HL-60 (cell line): Measurements from ENCODE around the gene CCDC174.

Experiments
- GABPA ChIP-seq: IDR thresholded peaks from 2 replicates; pipeline ENCODE4 v1.6.1; 2012; ENCODE audit warnings: low read depth
- POLR2AphosphoS5 ChIP-seq: IDR thresholded peaks from 2 replicates; pipeline ENCODE4 v1.6.1; 2012; ENCODE audit warnings: low read depth
- SPI1 ChIP-seq: IDR thresholded peaks from 2 replicates; pipeline ENCODE4 v1.6.1; 2012; ENCODE audit warnings: low read depth, mild to moderate bottlenecking, borderline replicate concordance
- TF ChIP-seq, protein P1 (sequence below): IDR thresholded peaks from one replicate; pipeline ENCODE4 v1.5.1; 2011; ENCODE audit warnings: low read length, control low read depth, inconsistent platforms; ENCODE audit not compliant: insufficient read depth
- TF ChIP-seq, protein P2 (sequence below): IDR thresholded peaks from 2 replicates; pipeline ENCODE4 v1.6.1; 2012; ENCODE audit warnings: low read depth; ENCODE audit not compliant: insufficient replicate concordance

DNA sequence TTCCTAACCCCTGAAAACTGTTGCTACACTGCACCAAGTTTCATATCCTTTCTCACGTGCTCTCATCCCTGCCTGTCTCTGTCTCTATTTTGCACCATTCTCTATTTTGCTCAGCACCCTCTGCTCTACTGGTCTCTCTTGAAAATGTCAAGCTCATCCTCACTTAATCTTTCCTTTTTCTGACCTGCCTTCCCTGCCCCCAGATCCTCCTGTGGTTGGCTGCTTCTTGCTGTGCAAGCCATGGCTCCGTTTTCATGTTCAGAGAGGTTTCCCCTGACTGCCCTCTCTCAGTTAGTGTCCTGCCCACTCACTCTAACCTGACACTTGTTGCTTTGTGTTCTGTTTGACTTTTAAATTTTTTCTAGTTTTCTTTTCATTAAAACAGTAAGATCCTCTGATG, 6.0 kb downstream of the CCDC174 start:
- TF ChIP-seq, protein P1, sequence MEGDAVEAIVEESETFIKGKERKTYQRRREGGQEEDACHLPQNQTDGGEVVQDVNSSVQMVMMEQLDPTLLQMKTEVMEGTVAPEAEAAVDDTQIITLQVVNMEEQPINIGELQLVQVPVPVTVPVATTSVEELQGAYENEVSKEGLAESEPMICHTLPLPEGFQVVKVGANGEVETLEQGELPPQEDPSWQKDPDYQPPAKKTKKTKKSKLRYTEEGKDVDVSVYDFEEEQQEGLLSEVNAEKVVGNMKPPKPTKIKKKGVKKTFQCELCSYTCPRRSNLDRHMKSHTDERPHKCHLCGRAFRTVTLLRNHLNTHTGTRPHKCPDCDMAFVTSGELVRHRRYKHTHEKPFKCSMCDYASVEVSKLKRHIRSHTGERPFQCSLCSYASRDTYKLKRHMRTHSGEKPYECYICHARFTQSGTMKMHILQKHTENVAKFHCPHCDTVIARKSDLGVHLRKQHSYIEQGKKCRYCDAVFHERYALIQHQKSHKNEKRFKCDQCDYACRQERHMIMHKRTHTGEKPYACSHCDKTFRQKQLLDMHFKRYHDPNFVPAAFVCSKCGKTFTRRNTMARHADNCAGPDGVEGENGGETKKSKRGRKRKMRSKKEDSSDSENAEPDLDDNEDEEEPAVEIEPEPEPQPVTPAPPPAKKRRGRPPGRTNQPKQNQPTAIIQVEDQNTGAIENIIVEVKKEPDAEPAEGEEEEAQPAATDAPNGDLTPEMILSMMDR = no peak
- TF ChIP-seq POLR2AphosphoS5 = no peak
- no peak for TF ChIP-seq GABPA
- TF ChIP-seq SPI1 = no peak
- TF ChIP-seq, protein P2, sequence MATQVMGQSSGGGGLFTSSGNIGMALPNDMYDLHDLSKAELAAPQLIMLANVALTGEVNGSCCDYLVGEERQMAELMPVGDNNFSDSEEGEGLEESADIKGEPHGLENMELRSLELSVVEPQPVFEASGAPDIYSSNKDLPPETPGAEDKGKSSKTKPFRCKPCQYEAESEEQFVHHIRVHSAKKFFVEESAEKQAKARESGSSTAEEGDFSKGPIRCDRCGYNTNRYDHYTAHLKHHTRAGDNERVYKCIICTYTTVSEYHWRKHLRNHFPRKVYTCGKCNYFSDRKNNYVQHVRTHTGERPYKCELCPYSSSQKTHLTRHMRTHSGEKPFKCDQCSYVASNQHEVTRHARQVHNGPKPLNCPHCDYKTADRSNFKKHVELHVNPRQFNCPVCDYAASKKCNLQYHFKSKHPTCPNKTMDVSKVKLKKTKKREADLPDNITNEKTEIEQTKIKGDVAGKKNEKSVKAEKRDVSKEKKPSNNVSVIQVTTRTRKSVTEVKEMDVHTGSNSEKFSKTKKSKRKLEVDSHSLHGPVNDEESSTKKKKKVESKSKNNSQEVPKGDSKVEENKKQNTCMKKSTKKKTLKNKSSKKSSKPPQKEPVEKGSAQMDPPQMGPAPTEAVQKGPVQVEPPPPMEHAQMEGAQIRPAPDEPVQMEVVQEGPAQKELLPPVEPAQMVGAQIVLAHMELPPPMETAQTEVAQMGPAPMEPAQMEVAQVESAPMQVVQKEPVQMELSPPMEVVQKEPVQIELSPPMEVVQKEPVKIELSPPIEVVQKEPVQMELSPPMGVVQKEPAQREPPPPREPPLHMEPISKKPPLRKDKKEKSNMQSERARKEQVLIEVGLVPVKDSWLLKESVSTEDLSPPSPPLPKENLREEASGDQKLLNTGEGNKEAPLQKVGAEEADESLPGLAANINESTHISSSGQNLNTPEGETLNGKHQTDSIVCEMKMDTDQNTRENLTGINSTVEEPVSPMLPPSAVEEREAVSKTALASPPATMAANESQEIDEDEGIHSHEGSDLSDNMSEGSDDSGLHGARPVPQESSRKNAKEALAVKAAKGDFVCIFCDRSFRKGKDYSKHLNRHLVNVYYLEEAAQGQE = no peak
